Right atrium auricular region (tissue), 2 donors: ENCODE data around the gene GIPC1. TPM values are rescaled to one million over a fixed set of nuclear protein-coding genes. Genes with fewer than 3 reads are reported as not detected.
A peak's percentile ranks its signal among the peaks of the same experiment; 100 is the strongest.

ENCODE experiments used
- DNase-seq: peaks from one replicate; pipeline ENCODE4 v3.0.0-alpha.2; 2019; ENCODE audit warnings: low spot score
- H3K27ac ChIP-seq, 2 donors: fragments of 200-600 bp; sonication (generic); 1 replicate in 1 of 2; 2 replicates in 1 of 2; pipeline ENCODE4 v1.5.1; 2016 to 2019
- H3K27me3 ChIP-seq, 2 donors: fragments of 200-600 bp; sonication (generic); one replicate each; pipeline versions ENCODE4 v1.5.1 to v1.6.0; 2017 to 2019
- H3K36me3 ChIP-seq: fragments of 200-600 bp; sonication (generic); one replicate; pipeline ENCODE4 v1.5.1; 2016
- H3K4me1 ChIP-seq, 2 donors: fragments of 200-600 bp; sonication (generic); one replicate each; pipeline versions ENCODE4 v1.5.1 to v1.6.0; 2017 to 2019
- H3K4me3 ChIP-seq, 2 donors: fragments of 200-600 bp; sonication (generic); 1 replicate in 1 of 2; 2 replicates in 1 of 2; pipeline ENCODE4 v1.5.1; 2017 to 2019; ENCODE audit warnings: mild to moderate bottlenecking in 1 of 2, moderate library complexity in 1 of 2
- H3K9me3 ChIP-seq, 2 donors: fragments of 200-600 bp; sonication (generic); one replicate each; pipeline ENCODE4 v1.5.1; 2019
- CTCF ChIP-seq, 2 donors: fragments of 200-600 bp; sonication (generic); IDR thresholded peaks; one replicate each; pipeline ENCODE4 v1.5.1; 2019; ENCODE audit warnings: antibody characterized with exemption in 2 of 2
- total RNA-seq, 2 donors: library from RNA; depleted of rRNA; stranded (reverse); fragments of >200 nt; gene quantifications; one replicate each; pipeline ENCODE4 v1.1.0, GENCODE V29; 2016

Gene GIPC1
- total RNA-seq, 2 donors from 2014 or later: 49.6 to 58.2 TPM

- no peak for DNase-seq
- Histone ChIP-seq H3K36me3 (peaks cover 19% of the 10 kb centered on the region), H3K9me3 (no peaks in the 10 kb centered on the region), H3K27ac (peak overlapping the region; percentile 100), H3K27me3 (no peaks in the 10 kb centered on the region), H3K4me1 (peaks cover 0 to 35% of the 10 kb centered on the region in 2 donors), H3K4me3 (no peak overlapping the region)
- TF ChIP-seq CTCF (IDR thresholded peaks at IDR 0.05): no peak
Observed at GRCh38 chr19:14519860-14520407, 24.0 kb upstream of the GIPC1 start.

GRCh38 chr19:14519245-14519859 is 23.4 kb upstream of the GIPC1 start:
- H3K4me3 ChIP-seq: peak overlapping the region in 1 of 2 donors; percentile 50
- no peaks in the 10 kb centered on the region for H3K27me3 ChIP-seq
- TF ChIP-seq CTCF (IDR thresholded peaks at IDR 0.05): no peak
- peak overlapping the region; percentile 100 for H3K27ac ChIP-seq
- H3K9me3 ChIP-seq: no peaks in the 10 kb centered on the region
- DNase-seq: no peak
- H3K4me1 ChIP-seq: peaks cover 0 to 41% of the 10 kb centered on the region in 2 donors
- peaks cover 24% of the 10 kb centered on the region for H3K36me3 ChIP-seq

- Histone ChIP-seq H3K4me1 (peaks cover 0 to 43% of the 10 kb centered on the region in 2 donors), H3K4me3 (peak within 1 kb of the TSS; percentile 96 to 97), H3K9me3 (no peaks in the 10 kb centered on the region), H3K36me3 (peaks cover 32% of the 10 kb centered on the region), H3K27me3 (no peaks in the 10 kb centered on the region), H3K27ac (peak within 1 kb of the TSS; percentile 100)
- no peak for TF ChIP-seq CTCF (IDR thresholded peaks at IDR 0.05)
- DNase-seq: peak; percentile 77
Observed at GRCh38 chr19:14517840-14518505, 22.0 kb upstream of the GIPC1 start, which contains the start of gene DNAJB1. DNAJB1 (minus strand) TSS chr19:14518397; CDS start chr19:14518349, 48 bp downstream.

GRCh38 chr19:14517446-14517839 is 21.5 kb upstream of the GIPC1 start:
- Histone ChIP-seq H3K27ac (peak overlapping the region; percentile 100), H3K9me3 (no peaks in the 10 kb centered on the region), H3K4me3 (peak overlapping the region; percentile 96 to 97), H3K4me1 (peaks cover 0 to 43% of the 10 kb centered on the region in 2 donors), H3K27me3 (no peaks in the 10 kb centered on the region), H3K36me3 (peaks cover 32% of the 10 kb centered on the region)
- no peak for TF ChIP-seq CTCF (IDR thresholded peaks at IDR 0.05)
- DNase-seq: no peak

- Histone ChIP-seq H3K27ac (peak overlapping the region; percentile 100), H3K9me3 (no peaks in the 10 kb centered on the region), H3K4me1 (peaks cover 0 to 43% of the 10 kb centered on the region in 2 donors), H3K4me3 (peak overlapping the region; percentile 96 to 97), H3K36me3 (peaks cover 32% of the 10 kb centered on the region), H3K27me3 (no peaks in the 10 kb centered on the region)
- DNase-seq: no peak
- TF ChIP-seq CTCF (IDR thresholded peaks at IDR 0.05): no peak
Observed at GRCh38 chr19:14516746-14517438, 21.0 kb upstream of the GIPC1 start.
